NCI-H146 (cell line): ENCODE data around the gene GPS1.

Experiments used
- DNase-seq: peaks from one replicate; lab custom pipeline; 2025; lab: John Stamatoyannopoulos, UW

The GPS1 gene

GRCh38 chr17:82045936-82046484 lies 5.7 kb upstream of the GPS1 start:
- no peak for DNase-seq

DNA sequence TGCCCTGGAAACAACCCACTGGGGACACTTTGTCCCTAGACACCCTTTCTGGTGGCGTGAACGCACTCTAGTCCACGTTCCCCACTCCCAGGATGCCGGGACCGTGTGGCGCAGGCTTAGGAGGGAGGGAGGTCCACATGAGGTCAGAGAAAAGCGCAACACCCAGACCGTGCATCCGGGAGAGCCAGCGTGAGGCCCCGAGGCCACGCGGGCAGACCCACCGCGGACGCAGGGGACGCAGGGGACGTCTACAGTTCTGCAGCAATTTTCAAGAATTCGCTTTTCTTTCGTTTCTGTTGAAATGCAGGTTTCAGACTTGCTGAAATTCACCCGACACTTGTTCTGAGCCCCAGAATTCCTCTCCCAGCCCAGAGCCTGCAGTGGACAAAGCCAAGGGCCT lies 4.8 kb upstream of the GPS1 start:
- no peak for DNase-seq

- DNase-seq: no peak
These were observed 4.3 kb upstream of the GPS1 start for GRCh38 chr17:82047379-82047778.

DNA sequence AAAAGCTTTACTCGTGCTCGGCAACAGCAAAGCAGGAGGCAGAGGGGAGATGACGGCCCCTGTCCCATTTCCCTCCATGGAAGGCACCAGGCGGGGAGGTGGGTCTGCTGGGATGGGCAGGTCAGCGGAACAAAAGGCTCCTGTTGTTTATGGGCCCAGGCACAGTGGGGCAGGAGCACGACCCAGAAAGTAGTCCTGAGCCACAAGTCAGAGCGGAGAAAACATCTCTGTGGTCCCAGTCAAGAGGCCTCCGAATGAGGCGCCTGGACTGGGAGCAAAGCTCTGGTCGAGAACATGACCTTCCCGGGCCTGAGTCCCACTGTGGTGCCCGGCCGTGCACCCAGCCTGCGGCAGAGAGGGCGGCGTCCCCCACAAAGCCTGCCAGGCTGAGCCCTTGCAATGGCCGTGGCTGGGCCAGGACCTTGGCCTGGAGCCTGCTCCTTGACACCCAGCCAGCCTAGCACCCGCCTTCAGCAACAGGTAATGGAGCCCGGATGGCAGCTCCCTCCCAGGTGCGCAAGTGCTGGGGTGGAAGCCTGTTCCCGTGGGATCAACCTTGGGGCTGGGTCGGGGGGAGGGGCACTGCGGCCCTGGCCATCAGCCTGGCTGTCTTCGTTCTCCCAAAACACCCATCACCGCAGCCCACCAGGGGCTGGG lies 3.7 kb upstream of the GPS1 start:
- DNase-seq: no peak

DNA sequence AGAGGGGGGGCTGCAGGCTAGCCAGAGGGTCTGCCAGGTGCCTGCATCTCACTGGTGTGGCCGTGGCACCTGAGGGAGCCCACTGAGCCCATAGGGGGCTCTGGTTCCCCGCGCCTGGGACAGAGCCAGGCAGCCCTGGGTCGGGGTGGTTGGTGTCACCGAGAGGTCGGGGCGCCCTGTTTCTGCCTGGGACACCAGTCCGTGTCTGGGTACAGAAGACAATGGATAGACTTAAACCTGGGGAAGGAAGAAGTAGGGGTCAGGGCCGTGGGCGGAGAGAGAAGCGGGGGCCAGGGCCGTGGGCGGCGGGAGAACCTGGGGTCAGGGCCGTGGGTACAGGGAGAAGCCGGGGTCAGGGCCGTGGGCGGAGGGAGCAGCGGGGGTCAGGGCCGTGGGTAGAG lies 3.1 kb upstream of the GPS1 start:
- no peak for DNase-seq

GRCh38 chr17:82049106-82049505 lies 2.6 kb upstream of the GPS1 start:
- DNase-seq: no peak

- DNase-seq: no peak
These were observed 2.2 kb upstream of the GPS1 start for GRCh38 chr17:82049521-82049971.

DNA sequence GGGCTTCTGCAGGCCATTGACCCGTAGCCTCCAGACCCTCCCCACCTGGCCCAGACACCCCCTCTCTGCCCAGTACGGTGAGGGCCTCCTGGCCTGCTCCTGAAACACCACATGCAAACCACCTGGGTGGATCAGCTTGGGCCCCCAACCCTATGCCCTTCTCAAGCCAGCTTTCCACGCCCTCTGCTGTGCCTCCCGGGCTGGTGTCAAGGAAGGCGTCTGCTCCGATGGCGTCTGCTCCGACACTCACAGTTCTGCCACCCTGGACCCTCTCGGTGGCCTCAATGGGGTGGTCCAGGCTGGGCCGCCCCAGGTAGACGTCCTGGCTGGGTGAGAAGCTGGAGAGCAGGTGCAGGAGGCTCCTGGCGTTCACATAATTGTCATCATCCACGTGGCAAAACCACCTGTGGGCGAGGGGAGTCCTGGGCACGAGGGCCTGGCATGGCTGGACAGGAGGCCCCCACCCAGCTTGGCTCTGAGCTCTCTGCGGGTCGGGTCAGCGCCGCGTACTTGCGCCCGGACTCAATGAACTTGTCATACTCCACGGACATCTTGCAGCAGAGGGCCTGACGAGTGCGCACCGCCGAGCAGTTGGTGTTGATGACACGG lies 1.4 kb upstream of the GPS1 start:
- no peak for DNase-seq

GRCh38 chr17:82050761-82051641 lies 697 bp upstream of the GPS1 start:
- DNase-seq: peak; percentile 30

DNA sequence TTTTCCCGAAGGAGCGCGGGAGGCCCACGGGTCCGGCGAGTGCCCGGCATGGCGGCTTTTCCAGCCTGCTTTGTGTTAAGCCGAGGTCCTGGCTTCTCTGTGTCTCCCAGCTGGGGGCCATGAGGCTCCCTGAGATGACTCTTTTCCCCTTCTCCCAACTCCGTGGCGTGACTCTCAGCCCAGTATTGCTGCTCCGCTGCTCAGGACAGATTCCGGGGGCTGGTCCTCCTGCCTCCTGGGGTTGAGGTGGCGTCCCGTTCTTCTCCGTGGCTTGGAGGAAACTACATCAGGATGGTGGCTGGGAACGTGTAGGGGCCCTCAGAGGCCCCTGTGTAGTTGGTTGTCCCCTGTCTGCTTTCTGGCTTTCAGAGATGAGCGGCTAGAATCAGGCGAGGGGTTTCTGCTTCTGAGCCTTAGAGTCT lies 951 bp downstream of the GPS1 start:
- no peak for DNase-seq

DNA sequence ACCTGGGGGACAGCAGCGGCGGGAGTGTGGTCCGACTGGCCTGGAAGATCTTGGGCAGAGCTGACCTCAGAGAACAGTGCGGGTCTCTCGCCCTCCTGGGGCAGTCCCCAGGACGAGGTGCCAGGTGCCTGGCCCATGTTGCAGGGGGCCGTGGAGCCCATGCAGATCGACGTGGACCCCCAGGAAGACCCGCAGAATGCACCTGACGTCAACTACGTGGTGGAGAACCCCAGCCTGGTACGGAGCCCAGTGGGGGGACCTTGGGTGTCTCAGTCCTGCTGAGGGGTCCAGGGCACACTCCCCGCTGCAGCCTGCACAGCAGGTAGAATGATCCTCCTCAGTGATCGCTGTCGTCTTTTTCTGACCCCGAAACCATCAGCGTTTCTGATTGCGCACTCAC lies 1.4 kb downstream of the GPS1 start:
- DNase-seq: no peak

DNA sequence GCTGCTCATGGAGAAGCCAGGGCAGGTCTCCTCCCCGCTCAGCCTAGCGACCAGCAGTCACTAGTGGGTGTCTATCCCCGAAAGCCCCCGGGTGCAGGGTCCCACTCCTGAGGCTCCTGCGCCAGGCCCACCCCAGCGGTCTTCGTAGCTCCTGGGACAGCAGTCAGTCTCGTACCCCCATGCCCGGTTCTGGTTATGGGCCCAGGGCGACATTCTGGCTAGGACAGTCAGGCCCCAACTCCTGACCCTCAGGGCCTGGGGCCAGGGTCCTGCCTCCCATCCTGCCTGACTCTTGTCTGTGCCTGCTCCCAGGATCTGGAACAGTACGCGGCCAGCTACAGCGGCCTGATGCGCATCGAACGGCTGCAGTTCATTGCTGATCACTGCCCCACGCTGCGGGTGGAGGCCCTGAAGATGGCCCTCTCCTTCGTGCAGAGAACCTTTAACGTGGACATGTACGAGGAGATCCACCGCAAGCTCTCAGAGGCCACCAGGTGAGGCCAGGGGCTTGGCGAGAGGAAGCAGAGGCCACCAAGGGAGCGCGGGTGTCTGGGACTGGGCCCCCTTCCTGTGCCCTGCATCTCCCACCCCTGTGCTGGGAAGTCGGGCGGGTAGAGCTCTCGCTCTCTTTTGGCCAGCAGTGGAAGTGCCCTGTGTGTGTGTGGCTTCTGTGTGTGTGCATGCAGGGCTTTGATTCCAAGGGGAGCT lies 2.0 kb downstream of the GPS1 start:
- no peak for DNase-seq

DNA sequence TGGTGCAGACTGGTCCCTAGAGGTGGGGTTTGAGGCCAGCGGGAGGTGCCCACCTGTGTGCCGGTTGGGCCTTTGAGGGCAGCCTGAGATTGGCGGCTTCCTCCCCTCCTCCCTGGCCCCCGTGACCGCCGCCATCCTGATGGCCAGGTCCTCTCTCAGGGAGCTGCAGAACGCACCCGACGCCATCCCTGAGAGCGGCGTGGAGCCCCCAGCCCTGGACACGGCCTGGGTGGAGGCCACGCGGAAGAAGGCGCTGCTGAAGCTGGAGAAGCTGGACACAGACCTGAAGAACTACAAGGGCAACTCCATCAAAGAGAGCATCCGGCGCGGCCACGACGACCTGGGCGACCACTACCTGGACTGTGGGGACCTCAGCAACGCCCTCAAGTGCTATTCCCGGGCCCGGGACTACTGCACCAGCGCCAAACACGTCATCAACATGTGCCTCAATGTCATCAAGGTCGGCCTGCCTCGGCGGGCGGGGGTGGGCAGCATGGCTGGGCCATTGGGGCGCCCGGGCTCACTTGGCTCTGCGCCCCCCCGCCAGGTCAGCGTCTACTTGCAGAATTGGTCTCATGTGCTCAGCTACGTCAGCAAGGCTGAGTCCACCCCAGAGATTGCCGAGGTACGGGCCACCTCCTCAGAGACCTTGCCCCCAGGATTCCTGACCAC lies 2.8 kb downstream of the GPS1 start:
- DNase-seq: no peak

DNA sequence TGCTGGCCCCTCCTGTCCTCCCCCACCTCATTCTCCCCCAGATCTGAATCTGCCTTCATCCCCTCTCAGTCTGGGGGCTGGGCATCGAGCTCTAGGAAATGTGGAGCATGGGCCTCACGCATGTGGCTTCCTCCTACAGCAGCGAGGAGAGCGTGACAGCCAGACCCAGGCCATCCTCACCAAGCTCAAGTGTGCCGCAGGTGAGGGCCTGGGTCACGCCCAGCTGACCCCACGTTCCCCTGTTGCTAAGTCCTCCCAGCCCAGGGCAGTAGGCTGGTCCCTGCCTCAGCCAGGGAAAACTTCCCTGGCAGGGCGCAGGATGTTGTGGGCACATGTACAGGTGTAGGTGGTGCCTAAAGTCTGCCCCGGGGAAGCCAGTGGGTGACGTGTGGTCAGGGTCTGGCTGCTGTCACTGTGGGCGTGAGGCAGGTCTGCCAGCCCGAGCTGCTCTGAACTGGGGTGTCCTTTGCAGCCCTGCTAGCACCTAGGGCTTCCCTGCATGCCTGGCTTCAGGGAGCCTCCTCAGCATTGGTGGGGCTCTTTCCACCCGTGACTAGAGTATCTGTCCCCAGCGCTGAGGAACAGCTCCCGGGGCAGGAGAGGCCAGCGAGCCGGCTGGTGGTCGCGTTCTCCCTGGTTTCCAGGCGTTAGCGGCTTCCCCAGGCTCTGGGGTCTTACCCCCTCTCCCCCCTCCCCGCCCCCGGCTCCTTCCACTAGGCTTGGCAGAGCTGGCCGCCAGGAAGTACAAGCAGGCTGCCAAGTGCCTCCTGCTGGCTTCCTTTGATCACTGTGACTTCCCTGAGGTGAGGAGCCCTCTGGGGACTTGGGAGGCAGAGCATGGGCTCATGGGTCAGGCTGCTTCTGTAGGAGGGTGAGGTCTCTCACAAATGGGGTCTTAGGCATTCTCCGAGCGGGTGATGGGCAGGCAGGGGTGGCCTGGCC lies 3.6 kb downstream of the GPS1 start:
- DNase-seq: no peak

GRCh38 chr17:82055965-82056728 lies 4.4 kb downstream of the GPS1 start:
- no peak for DNase-seq

- peak; percentile 14 for DNase-seq
These were observed 5.3 kb downstream of the GPS1 start for GRCh38 chr17:82056729-82057621.

GRCh38 chr17:82058230-82058854 lies 6.6 kb downstream of the GPS1 start:
- no peak for DNase-seq

- no peak for DNase-seq
These were observed 7.2 kb downstream of the GPS1 start for GRCh38 chr17:82058855-82059249.
